ENCODE data around the gene BIK. TPM values are rescaled to one million over a fixed set of nuclear protein-coding genes. Genes with fewer than 3 reads are reported as not detected.

BIK gene
- total and polyA plus RNA-seq, 11 donors: 0.23 to 0.88 (median 0.46) TPM; not detected in 7

- intact Hi-C loops (cut with DNase I): no loop called here
- no peak for DNase-seq
- H3K9me3 ChIP-seq: no peaks in the 10 kb centered on the region
- 4 to 18% (median 14%) methylated on average over 16 to 32 of the region's 32 CpGs for WGBS, 4 donors
- peaks cover 0 to 40% (median 15%) of the 10 kb centered on the region in 9 donors for H3K27me3 ChIP-seq
- H3K27ac ChIP-seq: no peak overlapping the region
- no peaks in the 10 kb centered on the region for H3K36me3 ChIP-seq
- ATAC-seq: peak in 1 of 4 donors; percentile 5
- peaks cover 0 to 20% (median 13%) of the 10 kb centered on the region in 12 donors for H3K4me1 ChIP-seq
- TF ChIP-seq CTCF (IDR thresholded peaks at IDR 0.05): no peak
- TF ChIP-seq POLR2A (IDR thresholded peaks at IDR 0.05): no peak
- peak overlapping the region in 10 of 12 donors; percentile 44 to 71 (median 58) for H3K4me3 ChIP-seq
Observed at GRCh38 chr22:43109921-43110443, 568 bp upstream of the BIK start.

GRCh38 chr22:43110927-43111623 lies 525 bp downstream of the BIK start:
- DNase-seq (no peak), ATAC-seq (peak in 3 of 4 donors; percentile 46 to 57 (median 55))
- 3 to 13% (median 5%) methylated on average over 25 to 86 of the region's 86 CpGs for WGBS, 4 donors
- Histone ChIP-seq H3K27ac (no peak overlapping the region), H3K27me3 (peaks cover 0 to 40% (median 15%) of the 10 kb centered on the region in 9 donors), H3K4me3 (peak overlapping the region; percentile 44 to 71 (median 56)), H3K36me3 (no peaks in the 10 kb centered on the region), H3K9me3 (no peaks in the 10 kb centered on the region), H3K4me1 (peaks cover 0 to 20% (median 13%) of the 10 kb centered on the region in 12 donors)
- intact Hi-C loops (cut with DNase I): no loop called here
- TF ChIP-seq CTCF (IDR thresholded peaks at IDR 0.05) (peak in 1 of 12 donors; percentile 1), POLR2A (IDR thresholded peaks at IDR 0.05) (no peak)

- TF ChIP-seq POLR2A (IDR thresholded peaks at IDR 0.05) (no peak), CTCF (IDR thresholded peaks at IDR 0.05) (no peak)
- Histone ChIP-seq H3K4me3 (no peak overlapping the region), H3K27me3 (peaks cover 0 to 40% (median 15%) of the 10 kb centered on the region in 9 donors), H3K27ac (no peak overlapping the region), H3K4me1 (peaks cover 0 to 25% (median 13%) of the 10 kb centered on the region in 12 donors), H3K36me3 (no peaks in the 10 kb centered on the region), H3K9me3 (no peaks in the 10 kb centered on the region)
- DNase-seq: no peak
- intact Hi-C loops (cut with DNase I): no loop called here
- WGBS, 4 donors: 51 to 61% (median 56%) methylated on average over 13 of the region's 13 CpGs
- no peak for ATAC-seq
Observed at GRCh38 chr22:43113526-43114251, 3.1 kb downstream of the BIK start.

GRCh38 chr22:43114958-43115357 lies 4.4 kb downstream of the BIK start:
- Histone ChIP-seq H3K4me3 (no peak overlapping the region), H3K27me3 (peaks cover 0 to 38% (median 15%) of the 10 kb centered on the region in 9 donors), H3K4me1 (peaks cover 0 to 26% (median 13%) of the 10 kb centered on the region in 12 donors), H3K36me3 (no peaks in the 10 kb centered on the region), H3K9me3 (no peaks in the 10 kb centered on the region), H3K27ac (no peak overlapping the region)
- TF ChIP-seq POLR2A (IDR thresholded peaks at IDR 0.05) (no peak), CTCF (IDR thresholded peaks at IDR 0.05) (no peak)
- 60 to 78% (median 60%) methylated on average over 5 of the region's 5 CpGs for WGBS, 4 donors
- ATAC-seq (no peak), DNase-seq (no peak)
- intact Hi-C loops (cut with DNase I): no loop called here
